ENCODE data around the gene HBA2. TPM values are rescaled to one million over a fixed set of nuclear protein-coding genes. Genes with fewer than 3 reads are reported as not detected.
"Not testable (repeated sequence)": the region's sequence is repeated elsewhere in the genome, so short reads cannot be mapped to it uniquely, and the experiment has no call there.

Gene HBA2
- total RNA-seq, 2 experiments from 2014 or later: not detected

DNA sequence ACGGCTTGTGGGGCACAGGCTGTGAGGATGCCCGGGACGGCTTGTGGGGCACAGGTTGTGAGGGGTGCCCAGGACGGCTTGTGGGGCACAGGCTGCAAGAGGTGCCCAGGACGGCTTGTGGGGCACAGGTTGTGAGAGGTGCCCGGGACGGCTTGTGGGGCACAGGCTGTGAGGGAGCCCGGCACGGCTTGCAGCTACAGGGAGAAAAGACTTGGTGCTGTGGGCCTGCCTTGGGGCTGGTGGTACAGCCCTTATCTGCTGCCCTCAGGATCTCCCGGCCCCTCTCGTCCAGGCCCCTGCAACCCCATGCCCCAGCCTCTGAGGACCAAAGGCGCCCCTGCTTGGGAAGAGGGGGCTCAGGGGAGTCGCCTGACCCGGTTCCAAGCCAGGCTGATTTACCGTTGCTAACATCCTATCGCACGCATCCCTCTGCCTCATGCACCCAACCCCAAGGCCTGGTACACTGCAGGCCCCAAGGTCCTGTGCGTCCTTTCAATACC, 11.9 kb upstream of the HBA2 start:
- H3K4me3 Mint-ChIP-seq: no peak overlapping the region

GRCh38 chr16:162271-162991, 10.2 kb upstream of the HBA2 start:
- H3K4me1 Mint-ChIP-seq (ENCODE audit: low read depth): peaks cover 5% of the 10 kb centered on the region
- no peaks in the 10 kb centered on the region for H3K9me3 Mint-ChIP-seq (ENCODE audit: insufficient read depth)
- ATAC-seq: no peak
- ChIA-PET POLR2A (no interaction called here), CTCF (interaction anchor here (0.8 to 1.3 kb wide), 2 partner anchors 55 to 96 kb away, joined by 3 to 4 read pairs; no protein-coding TSS in a partner anchor)
- DNase-seq: no peak
- no peak overlapping the region for H3K4me3 Mint-ChIP-seq
- no peaks in the 10 kb centered on the region for H3K36me3 Mint-ChIP-seq (ENCODE audit: low read depth)
- H3K27me3 Mint-ChIP-seq (ENCODE audit: low read depth): peaks cover 37% of the 10 kb centered on the region
- H3K27ac Mint-ChIP-seq: no peak overlapping the region

More for the DNA sequence above, 11.9 kb upstream of the HBA2 start:
- no peaks in the 10 kb centered on the region for H3K9me3 Mint-ChIP-seq (ENCODE audit: insufficient read depth)
- ATAC-seq: no peak
- ChIA-PET POLR2A (no interaction called here), CTCF (no interaction called here)
- no peaks in the 10 kb centered on the region for H3K36me3 Mint-ChIP-seq (ENCODE audit: low read depth)
- no peak for DNase-seq
- H3K27ac Mint-ChIP-seq: no peak overlapping the region
- peaks cover 30% of the 10 kb centered on the region for H3K27me3 Mint-ChIP-seq (ENCODE audit: low read depth)
- H3K4me1 Mint-ChIP-seq (ENCODE audit: low read depth): no peaks in the 10 kb centered on the region

DNA sequence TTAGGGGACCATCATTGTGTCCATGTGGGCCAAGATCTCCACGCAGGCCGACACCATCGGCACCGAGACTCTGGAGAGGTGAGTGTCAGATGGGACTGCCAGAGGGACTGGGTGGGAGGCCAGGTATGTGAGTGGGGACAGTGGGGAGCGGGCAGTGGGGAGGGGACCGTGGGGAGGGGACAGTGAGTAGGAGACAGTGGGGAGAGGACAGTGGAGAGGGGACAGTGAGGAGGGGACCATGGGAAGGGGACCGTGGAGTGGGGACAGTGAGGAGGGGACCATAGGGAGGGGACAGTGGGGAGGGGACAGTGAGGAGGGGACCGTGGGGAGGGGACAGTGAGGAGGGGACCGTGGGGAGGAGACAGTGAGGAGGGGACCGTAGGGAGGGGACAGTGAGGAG, 9.5 kb upstream of the HBA2 start:
- CTCF ChIA-PET; POLR2A ChIA-PET; DNase-seq; ATAC-seq; H3K9me3 Mint-ChIP-seq (ENCODE audit: insufficient read depth); H3K4me3 Mint-ChIP-seq; H3K36me3 Mint-ChIP-seq (ENCODE audit: low read depth); H3K4me1 Mint-ChIP-seq (ENCODE audit: low read depth); H3K27ac Mint-ChIP-seq: not testable (repeated sequence)
- peaks cover 40% of the 10 kb centered on the region for H3K27me3 Mint-ChIP-seq (ENCODE audit: low read depth)

DNA sequence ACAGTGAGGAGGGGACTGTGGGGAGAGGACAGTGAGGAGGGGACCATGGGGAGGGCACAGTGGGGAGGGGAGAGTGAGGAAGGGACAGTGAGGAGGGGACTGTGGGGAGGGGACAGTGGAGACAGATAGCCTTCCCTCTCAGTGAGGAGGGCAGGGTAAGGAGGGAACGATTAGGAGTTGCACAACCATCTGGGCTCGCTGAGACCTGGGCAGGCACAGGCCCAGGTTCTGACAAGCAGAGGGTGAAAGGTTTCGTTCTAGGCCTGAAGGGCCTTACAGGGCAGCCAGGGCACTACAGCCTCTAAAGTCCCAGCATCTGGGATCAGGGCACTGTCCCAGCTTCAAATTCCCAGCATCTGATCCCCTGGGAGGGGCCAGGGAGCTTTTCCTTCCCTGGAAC, 9.0 kb upstream of the HBA2 start:
- POLR2A ChIA-PET; DNase-seq; H3K36me3 Mint-ChIP-seq (ENCODE audit: low read depth); H3K9me3 Mint-ChIP-seq (ENCODE audit: insufficient read depth); ATAC-seq; H3K27ac Mint-ChIP-seq; H3K4me3 Mint-ChIP-seq; H3K4me1 Mint-ChIP-seq (ENCODE audit: low read depth); CTCF ChIA-PET: not testable (repeated sequence)
- peaks cover 41% of the 10 kb centered on the region for H3K27me3 Mint-ChIP-seq (ENCODE audit: low read depth)

DNA sequence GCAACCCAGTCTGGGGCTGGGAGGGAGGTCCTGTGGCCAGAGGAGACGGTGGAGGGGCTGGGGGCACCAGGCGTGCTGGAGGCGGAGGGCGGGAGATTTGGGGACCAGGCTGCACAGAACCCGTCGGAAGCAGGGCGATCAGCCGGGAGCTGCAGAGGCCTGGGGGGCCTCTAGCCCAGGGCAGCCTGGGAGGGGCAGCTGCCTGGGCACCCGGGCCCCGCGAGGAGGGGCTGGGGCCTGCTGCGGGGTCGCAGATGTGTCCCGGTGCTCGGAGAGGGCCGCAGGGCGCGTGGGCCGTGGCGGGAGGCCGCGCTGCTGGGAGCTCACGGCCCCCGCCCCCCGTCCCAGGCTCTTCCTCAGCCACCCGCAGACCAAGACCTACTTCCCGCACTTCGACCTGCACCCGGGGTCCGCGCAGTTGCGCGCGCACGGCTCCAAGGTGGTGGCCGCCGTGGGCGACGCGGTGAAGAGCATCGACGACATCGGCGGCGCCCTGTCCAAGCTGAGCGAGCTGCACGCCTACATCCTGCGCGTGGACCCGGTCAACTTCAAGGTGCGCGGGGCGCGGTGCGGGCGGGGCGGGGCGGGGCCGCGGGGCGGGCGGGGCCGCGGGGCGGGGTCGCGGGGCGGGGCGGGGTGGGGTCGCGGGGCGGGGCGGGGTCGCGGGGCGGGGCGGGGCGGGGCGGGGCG, 8.4 kb upstream of the HBA2 start:
- POLR2A ChIA-PET, DNase-seq: not testable (repeated sequence)
- ATAC-seq: peak; percentile 59

GRCh38 chr16:164827-165538, 7.7 kb upstream of the HBA2 start:
- no peaks in the 10 kb centered on the region for H3K36me3 Mint-ChIP-seq (ENCODE audit: low read depth)
- no peaks in the 10 kb centered on the region for H3K9me3 Mint-ChIP-seq (ENCODE audit: insufficient read depth)
- peaks cover 5% of the 10 kb centered on the region for H3K4me1 Mint-ChIP-seq (ENCODE audit: low read depth)
- no peak overlapping the region for H3K4me3 Mint-ChIP-seq
- peaks cover 40% of the 10 kb centered on the region for H3K27me3 Mint-ChIP-seq (ENCODE audit: low read depth)
- peak; percentile 43 for ATAC-seq
- H3K27ac Mint-ChIP-seq: no peak overlapping the region
- CTCF ChIA-PET: no interaction called here
- POLR2A ChIA-PET: no interaction called here
- no peak for DNase-seq

More for the DNA sequence above, 8.4 kb upstream of the HBA2 start:
- H3K4me1 Mint-ChIP-seq (ENCODE audit: low read depth); H3K27ac Mint-ChIP-seq; H3K36me3 Mint-ChIP-seq (ENCODE audit: low read depth); H3K9me3 Mint-ChIP-seq (ENCODE audit: insufficient read depth); H3K4me3 Mint-ChIP-seq; CTCF ChIA-PET: not testable (repeated sequence)
- peaks cover 42% of the 10 kb centered on the region for H3K27me3 Mint-ChIP-seq (ENCODE audit: low read depth)

DNA sequence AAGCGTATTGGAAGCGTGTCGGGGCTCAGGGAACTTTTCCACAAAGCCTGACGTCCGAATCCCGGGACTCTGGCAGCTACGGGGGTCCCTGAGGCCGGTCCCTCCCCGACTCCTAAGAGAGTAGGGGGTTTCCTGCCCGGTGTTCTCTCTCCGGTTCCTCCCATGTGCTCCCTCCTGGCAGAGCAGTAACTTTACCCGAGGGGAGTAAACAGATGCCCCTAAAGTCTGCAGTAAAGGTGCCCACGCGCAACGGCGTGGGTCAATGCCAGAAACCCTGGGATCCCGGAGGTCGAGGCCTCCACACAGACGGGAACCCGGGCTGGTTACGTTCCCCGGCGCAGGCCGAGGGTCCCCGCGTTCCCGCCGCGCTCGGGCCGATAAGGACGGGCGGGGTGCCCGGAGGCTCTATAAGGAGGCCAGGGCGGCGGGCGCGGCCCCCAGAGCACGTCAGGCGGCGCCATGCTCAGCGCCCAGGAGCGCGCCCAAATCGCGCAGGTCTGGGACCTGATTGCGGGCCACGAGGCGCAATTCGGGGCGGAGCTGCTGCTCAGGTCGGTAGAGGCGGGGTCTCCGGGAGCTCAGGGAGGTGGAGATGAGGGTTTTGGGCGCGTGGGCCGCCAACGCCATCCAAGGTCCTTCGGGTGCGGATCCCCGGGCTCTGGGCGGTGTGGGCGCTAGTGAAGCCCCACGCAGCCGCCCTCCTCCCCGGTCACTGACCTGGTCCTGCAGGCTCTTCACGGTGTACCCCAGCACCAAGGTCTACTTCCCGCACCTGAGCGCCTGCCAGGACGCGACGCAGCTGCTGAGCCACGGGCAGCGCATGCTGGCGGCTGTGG, 6.9 kb upstream of the HBA2 start, which contains the start of gene HBM:
Gene HBM (plus strand): TSS at position 440 of the 836 bp plus-strand sequence. CDS start 20 bp downstream, at position 460.
- peaks cover 5% of the 10 kb centered on the region for H3K4me1 Mint-ChIP-seq (ENCODE audit: low read depth)
- ChIA-PET CTCF (no interaction called here), POLR2A (no interaction called here)
- DNase-seq: no peak
- no peak within 1 kb of the TSS for H3K27ac Mint-ChIP-seq
- peak within 1 kb of the TSS; percentile 31 for H3K4me3 Mint-ChIP-seq
- peaks cover 45% of the 10 kb centered on the region for H3K27me3 Mint-ChIP-seq (ENCODE audit: low read depth)
- H3K9me3 Mint-ChIP-seq (ENCODE audit: insufficient read depth): no peaks in the 10 kb centered on the region
- no peaks in the 10 kb centered on the region for H3K36me3 Mint-ChIP-seq (ENCODE audit: low read depth)
- peak; percentile 13 for ATAC-seq

- no peak overlapping the region for H3K27ac Mint-ChIP-seq
- ATAC-seq (no peak), DNase-seq (no peak)
- no peaks in the 10 kb centered on the region for H3K36me3 Mint-ChIP-seq (ENCODE audit: low read depth)
- POLR2A ChIA-PET: no interaction called here
- H3K27me3 Mint-ChIP-seq (ENCODE audit: low read depth): peaks cover 48% of the 10 kb centered on the region
- CTCF ChIA-PET: no interaction called here
- peaks cover 5% of the 10 kb centered on the region for H3K4me1 Mint-ChIP-seq (ENCODE audit: low read depth)
- H3K9me3 Mint-ChIP-seq (ENCODE audit: insufficient read depth): no peaks in the 10 kb centered on the region
- H3K4me3 Mint-ChIP-seq: no peak overlapping the region
Measured at GRCh38 chr16:166375-167121, 6.1 kb upstream of the HBA2 start.

DNA sequence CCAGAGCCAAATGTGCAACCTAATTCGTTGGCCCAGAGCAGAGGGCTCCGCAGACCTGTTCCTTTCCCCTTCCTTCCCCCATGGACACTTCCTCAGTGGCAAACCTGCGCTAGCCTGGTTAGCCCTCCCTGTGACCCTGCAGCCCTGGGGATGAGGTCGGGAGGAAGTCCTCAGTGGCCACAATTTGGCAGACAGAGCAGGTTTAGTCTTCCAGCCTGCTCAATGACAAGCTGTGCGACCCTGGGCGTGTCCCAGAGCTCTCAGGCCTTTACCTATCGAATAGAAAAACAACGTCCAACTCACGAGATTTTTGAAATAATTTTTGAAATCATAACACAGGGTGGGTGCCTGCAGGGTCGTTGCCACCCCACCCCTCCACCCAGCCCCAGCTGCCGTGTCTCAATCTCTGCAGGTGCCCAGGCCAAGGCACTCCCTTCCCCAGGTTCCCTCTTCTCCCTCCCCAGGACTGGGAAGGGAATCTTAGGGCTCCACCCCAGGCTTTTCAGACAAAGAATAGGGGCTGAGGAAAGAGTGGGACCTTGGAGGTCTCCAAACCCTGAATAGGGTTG, 5.5 kb upstream of the HBA2 start:
- ChIA-PET POLR2A (no interaction called here), CTCF (interaction anchor here (1.2 to 1.3 kb wide), 2 partner anchors 13 to 16 kb away, joined by 3 to 6 read pairs; partner anchors contain the start of gene HBQ1)
- ATAC-seq: no peak
- Mint-ChIP-seq H3K9me3 (ENCODE audit: insufficient read depth) (no peaks in the 10 kb centered on the region), H3K4me1 (ENCODE audit: low read depth) (peaks cover 5% of the 10 kb centered on the region), H3K36me3 (ENCODE audit: low read depth) (no peaks in the 10 kb centered on the region), H3K27me3 (ENCODE audit: low read depth) (peaks cover 52% of the 10 kb centered on the region), H3K4me3 (no peak overlapping the region), H3K27ac (no peak overlapping the region)
- DNase-seq: no peak

GRCh38 chr16:168424-168823, 4.3 kb upstream of the HBA2 start:
- Mint-ChIP-seq H3K4me1 (ENCODE audit: low read depth) (peaks cover 5% of the 10 kb centered on the region), H3K4me3 (no peak overlapping the region), H3K36me3 (ENCODE audit: low read depth) (no peaks in the 10 kb centered on the region), H3K9me3 (ENCODE audit: insufficient read depth) (no peaks in the 10 kb centered on the region), H3K27ac (no peak overlapping the region), H3K27me3 (ENCODE audit: low read depth) (peaks cover 54% of the 10 kb centered on the region)
- DNase-seq (no peak), ATAC-seq (no peak)
- ChIA-PET CTCF (interaction anchor here (0.9 to 1.3 kb wide), 3 partner anchors 11 to 102 kb away, joined by 3 to 6 read pairs (median 3); partner anchors contain the start of gene HBQ1), POLR2A (no interaction called here)

All from activated CD8-positive, alpha-beta T cell treated with anti-CD3 and anti-CD28 coated beads, Interleukin-2, amount 10 ng/mL, durations not matched to agents 7 days and 5 days (primary cell).